Measurements from ENCODE around the gene C7orf57.

GRCh38 chr7:48088559-48089045, 53.3 kb downstream of the C7orf57 start:
- TF ChIP-seq POLR2A (IDR thresholded peaks at IDR 0.05; ENCODE audit: low read depth, low read length) (no peak), POLR2AphosphoS5 (IDR thresholded peaks at IDR 0.05; ENCODE audit: low read depth, low read length) (0 out of 2 replicates have a peak, but pooled peaks have one; percentile 27), TAF1 (IDR thresholded peaks at IDR 0.05; ENCODE audit: low read depth, low read length) (no peak; the same call in 1 of the 2 replicates), POU2F2 (IDR thresholded peaks at IDR 0.05; ENCODE audit: low read depth, low read length) (no peak)

Measured in GM12891 (cell line).